HUES64 (cell line): ENCODE results near the gene GRIPAP1.

Experiments
- H3K27ac ChIP-seq: 2 replicates; pipeline ENCODE4 v1.7.0; 2013; ENCODE audit warnings: low read depth, low read length, inconsistent platforms
- H3K27me3 ChIP-seq: 2 replicates; pipeline ENCODE4 v1.6.1; 2013; ENCODE audit warnings: mild to moderate bottlenecking, low read length; ENCODE audit not compliant: insufficient read depth
- H3K36me3 ChIP-seq: 2 replicates; pipeline ENCODE4 v1.6.1; 2013; ENCODE audit warnings: mild to moderate bottlenecking, low read length; ENCODE audit not compliant: insufficient read depth
- H3K4me1 ChIP-seq: 2 replicates; pipeline ENCODE4 v1.6.1; 2013; ENCODE audit warnings: mild to moderate bottlenecking, low read length, moderate library complexity; ENCODE audit not compliant: insufficient read depth
- H3K4me3 ChIP-seq: 2 replicates; pipeline ENCODE4 v1.5.1; 2013; ENCODE audit warnings: mild to moderate bottlenecking, low read length, moderate library complexity
- H3K9ac ChIP-seq: 2 replicates; pipeline ENCODE4 v1.6.1; 2013; ENCODE audit warnings: mild to moderate bottlenecking, low read depth, low read length
- H3K9me3 ChIP-seq: 2 replicates; pipeline ENCODE4 v1.6.1; 2013; ENCODE audit warnings: low read depth, low read length; ENCODE audit not compliant: insufficient read depth
- WGBS: fragments of 150-250, 120-280 bp; methylation state at CpG from one replicate; pipeline ENCODE4 v1.1.7; 2013; ENCODE audit warnings: missing lambda C conversion rate; 5-methylcytosine and 5-hydroxymethylcytosine counted together

Gene GRIPAP1

GRCh38 chrX:48937054-48937907 lies 64.8 kb downstream of the GRIPAP1 start:
- H3K9ac ChIP-seq, result no peak overlapping the region
- WGBS, result 16% methylated on average over 7 of the region's 9 CpGs
- no peaks in the 10 kb centered on the region for H3K27me3 ChIP-seq
- H3K36me3 ChIP-seq, result peaks cover 32% of the 10 kb centered on the region
- peak overlapping the region; percentile 28; the same call in 1 of the 2 replicates for H3K4me3 ChIP-seq
- H3K9me3 ChIP-seq, result no peaks in the 10 kb centered on the region
- H3K4me1 ChIP-seq, result peaks cover 14% of the 10 kb centered on the region; the same call in 1 of the 2 replicates
- peak overlapping the region; percentile 76; the same call in 1 of the 2 replicates for H3K27ac ChIP-seq

GRCh38 chrX:48936429-48937053 lies 65.5 kb downstream of the GRIPAP1 start:
- peak overlapping the region; percentile 76; the same call in 1 of the 2 replicates for H3K27ac ChIP-seq
- no peaks in the 10 kb centered on the region for H3K27me3 ChIP-seq
- peaks cover 14% of the 10 kb centered on the region; the same call in 1 of the 2 replicates for H3K4me1 ChIP-seq
- WGBS, result 97% methylated on average over 8 of the region's 8 CpGs
- 0 out of 2 replicates have a peak overlapping the region, but pooled peaks have one; percentile 28 for H3K4me3 ChIP-seq
- H3K36me3 ChIP-seq, result peaks cover 32% of the 10 kb centered on the region
- no peaks in the 10 kb centered on the region for H3K9me3 ChIP-seq
- H3K9ac ChIP-seq, result no peak overlapping the region

GRCh38 chrX:48935301-48935670 lies 66.8 kb downstream of the GRIPAP1 start:
- Histone ChIP-seq H3K27ac (no peak overlapping the region), H3K4me1 (peaks cover 14% of the 10 kb centered on the region; the same call in 1 of the 2 replicates), H3K36me3 (peaks cover 39% of the 10 kb centered on the region), H3K27me3 (no peaks in the 10 kb centered on the region), H3K9me3 (no peaks in the 10 kb centered on the region), H3K9ac (no peak overlapping the region), H3K4me3 (no peak overlapping the region)
- WGBS, result 89% methylated on average over 1 of the region's 1 CpG

GRCh38 chrX:48934581-48935300 lies 67.3 kb downstream of the GRIPAP1 start:
- Histone ChIP-seq H3K9me3 (no peaks in the 10 kb centered on the region), H3K4me3 (no peak overlapping the region), H3K9ac (no peak overlapping the region), H3K27ac (no peak overlapping the region), H3K27me3 (no peaks in the 10 kb centered on the region), H3K36me3 (peaks cover 38% of the 10 kb centered on the region), H3K4me1 (peaks cover 14% of the 10 kb centered on the region; the same call in 1 of the 2 replicates)
- WGBS, result 91% methylated on average over 5 of the region's 7 CpGs

- Histone ChIP-seq H3K36me3 (peaks cover 38% of the 10 kb centered on the region), H3K4me1 (peaks cover 14% of the 10 kb centered on the region; the same call in 1 of the 2 replicates), H3K9me3 (no peaks in the 10 kb centered on the region), H3K27me3 (no peaks in the 10 kb centered on the region), H3K4me3 (no peak overlapping the region), H3K27ac (no peak overlapping the region), H3K9ac (no peak overlapping the region)
- 100% methylated on average over 2 of the region's 2 CpGs for WGBS
Measured at GRCh38 chrX:48933757-48934156, 68.3 kb downstream of the GRIPAP1 start.

- Histone ChIP-seq H3K9me3 (no peaks in the 10 kb centered on the region), H3K36me3 (peaks cover 45% of the 10 kb centered on the region), H3K27ac (peak overlapping the region; percentile 96), H3K4me3 (peak overlapping the region; percentile 38), H3K9ac (peak overlapping the region; percentile 71), H3K27me3 (no peaks in the 10 kb centered on the region), H3K4me1 (peaks cover 12% of the 10 kb centered on the region)
- WGBS, result 17% methylated on average over 2 of the region's 2 CpGs
Measured at GRCh38 chrX:48927736-48928382, 74.2 kb downstream of the GRIPAP1 start.

- H3K36me3 ChIP-seq, result peaks cover 45% of the 10 kb centered on the region
- peak overlapping the region; percentile 71 for H3K9ac ChIP-seq
- H3K4me1 ChIP-seq, result peaks cover 12% of the 10 kb centered on the region
- peak overlapping the region; percentile 96 for H3K27ac ChIP-seq
- WGBS, result 0% methylated on average over 3 of the region's 5 CpGs
- H3K27me3 ChIP-seq, result no peaks in the 10 kb centered on the region
- no peaks in the 10 kb centered on the region for H3K9me3 ChIP-seq
- H3K4me3 ChIP-seq, result peak overlapping the region; percentile 38
Measured at GRCh38 chrX:48927123-48927522, 74.9 kb downstream of the GRIPAP1 start.

- Histone ChIP-seq H3K9me3 (no peaks in the 10 kb centered on the region), H3K27ac (no peak overlapping the region), H3K36me3 (peaks cover 35% of the 10 kb centered on the region), H3K27me3 (no peaks in the 10 kb centered on the region), H3K4me1 (peaks cover 22% of the 10 kb centered on the region), H3K4me3 (no peak overlapping the region), H3K9ac (no peak overlapping the region)
- 92% methylated on average over 5 of the region's 5 CpGs for WGBS
Measured at GRCh38 chrX:48924270-48924669, 77.8 kb downstream of the GRIPAP1 start.

GRCh38 chrX:48923771-48924170 lies 78.3 kb downstream of the GRIPAP1 start:
- Histone ChIP-seq H3K27me3 (no peaks in the 10 kb centered on the region), H3K4me1 (peaks cover 22% of the 10 kb centered on the region), H3K9ac (no peak overlapping the region), H3K4me3 (no peak overlapping the region), H3K36me3 (peaks cover 35% of the 10 kb centered on the region), H3K27ac (no peak overlapping the region), H3K9me3 (no peaks in the 10 kb centered on the region)
- 96% methylated on average over 13 of the region's 13 CpGs for WGBS
